ENCODE measurements around the gene TMA7. TPM values are rescaled to one million over a fixed set of nuclear protein-coding genes. Genes with fewer than 3 reads are reported as not detected.

Gene TMA7
- polyA plus RNA-seq, 1 donor from 2014 or later = 1,747 TPM

GRCh38 chr3:48422272-48422671 lies 17.8 kb upstream of the TMA7 start:
- no peak overlapping the region for H3K4me3 ChIP-seq (ENCODE audit: low read length)
- H3K4me2 ChIP-seq (ENCODE audit: low read length) = no peak overlapping the region
- H3K27ac ChIP-seq (ENCODE audit: low read length) = no peak overlapping the region
- H3K9ac ChIP-seq (ENCODE audit: low read length) = no peak overlapping the region
- H3K27me3 ChIP-seq (ENCODE audit: insufficient read depth, low read depth, low read length) = no peaks in the 10 kb centered on the region
- H4K20me1 ChIP-seq (ENCODE audit: insufficient read depth) = peaks cover 3% of the 10 kb centered on the region
- peaks cover 47% of the 10 kb centered on the region for H3K79me2 ChIP-seq (replicated peaks; ENCODE audit: insufficient read depth, low read length)
- H3K9me3 ChIP-seq (ENCODE audit: low read length) = no peaks in the 10 kb centered on the region
- H3F3A ChIP-seq (ENCODE audit: insufficient read depth, low read length, poor library complexity, severe bottlenecking) = no peaks in the 10 kb centered on the region
- TF ChIP-seq EZH2 (IDR thresholded peaks at IDR 0.05; ENCODE audit: borderline replicate concordance, insufficient read depth, low read length, poor library complexity, severe bottlenecking) = no peak
- no peak for TF ChIP-seq TAF1 (IDR thresholded peaks at IDR 0.05; ENCODE audit: low read depth)
- TF ChIP-seq EP300 (conservative IDR thresholded peaks at IDR 0.05; ENCODE audit: poor library complexity, severe bottlenecking) = no peak
- TF ChIP-seq, protein P1, sequence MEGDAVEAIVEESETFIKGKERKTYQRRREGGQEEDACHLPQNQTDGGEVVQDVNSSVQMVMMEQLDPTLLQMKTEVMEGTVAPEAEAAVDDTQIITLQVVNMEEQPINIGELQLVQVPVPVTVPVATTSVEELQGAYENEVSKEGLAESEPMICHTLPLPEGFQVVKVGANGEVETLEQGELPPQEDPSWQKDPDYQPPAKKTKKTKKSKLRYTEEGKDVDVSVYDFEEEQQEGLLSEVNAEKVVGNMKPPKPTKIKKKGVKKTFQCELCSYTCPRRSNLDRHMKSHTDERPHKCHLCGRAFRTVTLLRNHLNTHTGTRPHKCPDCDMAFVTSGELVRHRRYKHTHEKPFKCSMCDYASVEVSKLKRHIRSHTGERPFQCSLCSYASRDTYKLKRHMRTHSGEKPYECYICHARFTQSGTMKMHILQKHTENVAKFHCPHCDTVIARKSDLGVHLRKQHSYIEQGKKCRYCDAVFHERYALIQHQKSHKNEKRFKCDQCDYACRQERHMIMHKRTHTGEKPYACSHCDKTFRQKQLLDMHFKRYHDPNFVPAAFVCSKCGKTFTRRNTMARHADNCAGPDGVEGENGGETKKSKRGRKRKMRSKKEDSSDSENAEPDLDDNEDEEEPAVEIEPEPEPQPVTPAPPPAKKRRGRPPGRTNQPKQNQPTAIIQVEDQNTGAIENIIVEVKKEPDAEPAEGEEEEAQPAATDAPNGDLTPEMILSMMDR (IDR thresholded peaks at IDR 0.05; ENCODE audit: poor library complexity, severe bottlenecking) = no peak
- no peak for TF ChIP-seq POLR2AphosphoS5 (IDR thresholded peaks at IDR 0.05)
- TF ChIP-seq SMC3 (conservative IDR thresholded peaks at IDR 0.05; ENCODE audit: poor library complexity) = no peak
- TF ChIP-seq REST (IDR thresholded peaks at IDR 0.05; ENCODE audit: borderline replicate concordance) = no peak
- no peak for TF ChIP-seq RAD21 (conservative IDR thresholded peaks at IDR 0.05)
- TF ChIP-seq MXI1 (conservative IDR thresholded peaks at IDR 0.05; ENCODE audit: poor library complexity, severe bottlenecking) = no peak
- H3K9me2 ChIP-seq (ENCODE audit: insufficient read depth, low read length) = no peaks in the 10 kb centered on the region
- no peaks in the 10 kb centered on the region for H3K36me3 ChIP-seq (ENCODE audit: insufficient read depth, low read length)
- H2AFZ ChIP-seq (ENCODE audit: low read depth, low read length) = no peak overlapping the region

DNA sequence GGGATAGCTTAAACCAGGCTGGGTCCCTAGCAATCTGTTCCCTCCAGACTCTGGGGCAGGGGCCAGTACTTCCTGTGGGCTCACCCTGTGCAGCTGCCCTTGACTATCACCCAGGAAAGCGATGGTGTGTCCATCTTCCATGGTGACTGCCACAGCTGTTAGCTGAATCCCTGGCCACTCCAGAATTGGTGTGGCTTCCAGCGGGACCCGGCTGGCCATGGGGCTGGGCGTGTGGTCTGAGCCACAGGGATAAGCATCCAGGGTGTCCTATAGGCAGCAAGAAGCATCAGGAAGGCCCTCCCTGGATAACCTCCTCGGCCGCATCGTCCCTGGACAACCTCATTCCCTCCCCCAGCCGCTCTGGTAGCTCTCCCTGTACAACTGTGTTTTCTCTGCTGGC lies 17.4 kb upstream of the TMA7 start:
- H3K36me3 ChIP-seq (ENCODE audit: insufficient read depth, low read length) = no peaks in the 10 kb centered on the region
- H3K79me2 ChIP-seq (replicated peaks; ENCODE audit: insufficient read depth, low read length) = peaks cover 51% of the 10 kb centered on the region
- H3K27me3 ChIP-seq (ENCODE audit: insufficient read depth, low read depth, low read length) = no peaks in the 10 kb centered on the region
- no peaks in the 10 kb centered on the region for H3K9me3 ChIP-seq (ENCODE audit: low read length)
- H2AFZ ChIP-seq (ENCODE audit: low read depth, low read length) = no peak overlapping the region
- no peak overlapping the region for H3K4me3 ChIP-seq (ENCODE audit: low read length)
- peaks cover 3% of the 10 kb centered on the region for H4K20me1 ChIP-seq (ENCODE audit: insufficient read depth)
- TF ChIP-seq POLR2AphosphoS5 (IDR thresholded peaks at IDR 0.05) (no peak), EZH2 (IDR thresholded peaks at IDR 0.05; ENCODE audit: borderline replicate concordance, insufficient read depth, low read length, poor library complexity, severe bottlenecking) (no peak), TAF1 (IDR thresholded peaks at IDR 0.05; ENCODE audit: low read depth) (no peak)
- TF ChIP-seq, protein P1 (IDR thresholded peaks at IDR 0.05; ENCODE audit: poor library complexity, severe bottlenecking) = no peak
- no peak overlapping the region for H3K9ac ChIP-seq (ENCODE audit: low read length)
- H3F3A ChIP-seq (ENCODE audit: insufficient read depth, low read length, poor library complexity, severe bottlenecking) = no peaks in the 10 kb centered on the region
- H3K9me2 ChIP-seq (ENCODE audit: insufficient read depth, low read length) = no peaks in the 10 kb centered on the region
- H3K4me2 ChIP-seq (ENCODE audit: low read length) = no peak overlapping the region
- no peak overlapping the region for H3K27ac ChIP-seq (ENCODE audit: low read length)

Data from neural cell (in vitro differentiated cells).